Lower lobe of right lung (tissue), 2 donors: ENCODE measurements around the gene CSNK2A3. TPM values are rescaled to one million over a fixed set of nuclear protein-coding genes. Genes with fewer than 3 reads are reported as not detected.

ENCODE experiments used
- ATAC-seq, 2 donors: fragments of 200-7000 bp; cut with Tn5 transposase; one replicate each; pipeline ENCODE4 v1.9.1; 2020 to 2022; ENCODE audit warnings: mild to moderate bottlenecking in 2 of 2, moderate library complexity in 2 of 2
- DNase-seq: peaks from one replicate; pipeline ENCODE4 v3.0.0-alpha.2; 2020
- H3K27ac ChIP-seq: fragments of 200-600 bp; one replicate; pipeline ENCODE4 v1.8.0; 2022
- H3K27me3 ChIP-seq: fragments of 200-600 bp; one replicate; pipeline ENCODE4 v1.8.0; 2022; ENCODE audit warnings: low read depth
- H3K36me3 ChIP-seq: fragments of 200-600 bp; one replicate; pipeline ENCODE4 v1.8.0; 2022; ENCODE audit warnings: mild to moderate bottlenecking
- H3K4me1 ChIP-seq: fragments of 200-600 bp; one replicate; pipeline ENCODE4 v1.8.0; 2022
- H3K4me3 ChIP-seq: fragments of 200-600 bp; one replicate; pipeline ENCODE4 v1.8.0; 2022; ENCODE audit warnings: mild to moderate bottlenecking
- H3K9me3 ChIP-seq: fragments of 200-600 bp; one replicate; pipeline ENCODE4 v1.8.0; 2022
- intact Hi-C: fragments of 100-400 bp; cut with DNase I; formaldehyde crosslinking; loops from one replicate; pipeline ENCODE4 v1.11.0; 2022
- total RNA-seq: library from RNA; stranded (reverse); fragmentation: NEBNext Ultra II Directional; extraction: Animal tissue kit (Norgen Biotek cat#: 25700); gene quantifications from one replicate; pipeline ENCODE4 v1.2.1, GENCODE V29; 2021
- TF ChIP-seq, protein P1 (sequence below): fragments of 200-600 bp; IDR thresholded peaks from one replicate; pipeline ENCODE4 v1.8.0; 2022; ENCODE audit warnings: antibody characterized with exemption, mild to moderate bottlenecking
- donor health status: DM: no; HTN: yes; CAD: no; lungs with severe emphysema.

The CSNK2A3 gene
- total RNA-seq, 1 donor from 2014 or later: 2.6 TPM

- Histone ChIP-seq H3K36me3 (peaks cover 17% of the 10 kb centered on the region), H3K4me1 (no peaks in the 10 kb centered on the region), H3K27me3 (no peaks in the 10 kb centered on the region), H3K27ac (no peak overlapping the region), H3K4me3 (no peak overlapping the region), H3K9me3 (no peaks in the 10 kb centered on the region)
- no peak for DNase-seq
- TF ChIP-seq, protein P1, sequence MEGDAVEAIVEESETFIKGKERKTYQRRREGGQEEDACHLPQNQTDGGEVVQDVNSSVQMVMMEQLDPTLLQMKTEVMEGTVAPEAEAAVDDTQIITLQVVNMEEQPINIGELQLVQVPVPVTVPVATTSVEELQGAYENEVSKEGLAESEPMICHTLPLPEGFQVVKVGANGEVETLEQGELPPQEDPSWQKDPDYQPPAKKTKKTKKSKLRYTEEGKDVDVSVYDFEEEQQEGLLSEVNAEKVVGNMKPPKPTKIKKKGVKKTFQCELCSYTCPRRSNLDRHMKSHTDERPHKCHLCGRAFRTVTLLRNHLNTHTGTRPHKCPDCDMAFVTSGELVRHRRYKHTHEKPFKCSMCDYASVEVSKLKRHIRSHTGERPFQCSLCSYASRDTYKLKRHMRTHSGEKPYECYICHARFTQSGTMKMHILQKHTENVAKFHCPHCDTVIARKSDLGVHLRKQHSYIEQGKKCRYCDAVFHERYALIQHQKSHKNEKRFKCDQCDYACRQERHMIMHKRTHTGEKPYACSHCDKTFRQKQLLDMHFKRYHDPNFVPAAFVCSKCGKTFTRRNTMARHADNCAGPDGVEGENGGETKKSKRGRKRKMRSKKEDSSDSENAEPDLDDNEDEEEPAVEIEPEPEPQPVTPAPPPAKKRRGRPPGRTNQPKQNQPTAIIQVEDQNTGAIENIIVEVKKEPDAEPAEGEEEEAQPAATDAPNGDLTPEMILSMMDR: no peak
- intact Hi-C loops: no loop called here
- ATAC-seq: no peak
Observed at GRCh38 chr11:11304550-11304949, 48.5 kb downstream of the CSNK2A3 start.

GRCh38 chr11:11302565-11302964 lies 50.5 kb downstream of the CSNK2A3 start:
- DNase-seq (no peak), ATAC-seq (no peak)
- Histone ChIP-seq H3K4me3 (no peak overlapping the region), H3K27ac (no peak overlapping the region), H3K36me3 (peaks cover 15% of the 10 kb centered on the region), H3K27me3 (no peaks in the 10 kb centered on the region), H3K9me3 (no peaks in the 10 kb centered on the region), H3K4me1 (no peaks in the 10 kb centered on the region)
- intact Hi-C loops: no loop called here
- TF ChIP-seq, protein P1: no peak
